Suprapubic skin (tissue), 4 donors: ENCODE data around the gene PTAR1.

Experiments
- CTCF ChIP-seq, 2 donors: fragments of 200-600 bp in 1 of 2; fragments of 450-650 bp in 1 of 2; sonication (generic) in 1 of 2; IDR thresholded peaks; one replicate each; pipeline ENCODE4 v1.5.1; 2016 to 2019; ENCODE audit warnings: antibody characterized with exemption in 2 of 2, mild to moderate bottlenecking in 1 of 2, moderate library complexity in 1 of 2
- POLR2A ChIP-seq, 2 donors: fragments of 450-650 bp; IDR thresholded peaks; one replicate each; pipeline ENCODE4 v1.6.1; 2017; ENCODE audit warnings: antibody characterized with exemption in 2 of 2, mild to moderate bottlenecking in 2 of 2, moderate library complexity in 2 of 2
- POLR2AphosphoS5 ChIP-seq, 3 donors: sonication (generic); formaldehyde crosslinking; IDR thresholded peaks; one replicate each; pipeline ENCODE4 v1.6.1; 2017; ENCODE audit warnings: antibody characterized with exemption in 3 of 3

- no peak for TF ChIP-seq POLR2A (IDR thresholded peaks at IDR 0.05)
- no peak for TF ChIP-seq CTCF (IDR thresholded peaks at IDR 0.05)
- no peak for TF ChIP-seq POLR2AphosphoS5 (IDR thresholded peaks at IDR 0.05)
Measured at GRCh38 chr9:69744688-69745380, 15.0 kb downstream of the PTAR1 start.
